Stimulated activated CD8-positive, alpha-beta memory T cell treated with anti-CD3 and anti-CD28 coated beads, Interleukin-7, amount 100 ng/mL, for 48 hours (primary cell): ENCODE measurements around the gene CFAP44.
"Not testable (repeated sequence)": the region's sequence is repeated elsewhere in the genome, so short reads cannot be mapped to it uniquely, and the experiment has no call there.

Experiments used
- DNase-seq, 2 donors: peaks; one replicate each; pipeline ENCODE4 v3.0.0-alpha.2; 2020; ENCODE audit warnings: low read depth in 1 of 2; ENCODE audit errors: extremely low read depth in 1 of 2

The CFAP44 gene, protein sequence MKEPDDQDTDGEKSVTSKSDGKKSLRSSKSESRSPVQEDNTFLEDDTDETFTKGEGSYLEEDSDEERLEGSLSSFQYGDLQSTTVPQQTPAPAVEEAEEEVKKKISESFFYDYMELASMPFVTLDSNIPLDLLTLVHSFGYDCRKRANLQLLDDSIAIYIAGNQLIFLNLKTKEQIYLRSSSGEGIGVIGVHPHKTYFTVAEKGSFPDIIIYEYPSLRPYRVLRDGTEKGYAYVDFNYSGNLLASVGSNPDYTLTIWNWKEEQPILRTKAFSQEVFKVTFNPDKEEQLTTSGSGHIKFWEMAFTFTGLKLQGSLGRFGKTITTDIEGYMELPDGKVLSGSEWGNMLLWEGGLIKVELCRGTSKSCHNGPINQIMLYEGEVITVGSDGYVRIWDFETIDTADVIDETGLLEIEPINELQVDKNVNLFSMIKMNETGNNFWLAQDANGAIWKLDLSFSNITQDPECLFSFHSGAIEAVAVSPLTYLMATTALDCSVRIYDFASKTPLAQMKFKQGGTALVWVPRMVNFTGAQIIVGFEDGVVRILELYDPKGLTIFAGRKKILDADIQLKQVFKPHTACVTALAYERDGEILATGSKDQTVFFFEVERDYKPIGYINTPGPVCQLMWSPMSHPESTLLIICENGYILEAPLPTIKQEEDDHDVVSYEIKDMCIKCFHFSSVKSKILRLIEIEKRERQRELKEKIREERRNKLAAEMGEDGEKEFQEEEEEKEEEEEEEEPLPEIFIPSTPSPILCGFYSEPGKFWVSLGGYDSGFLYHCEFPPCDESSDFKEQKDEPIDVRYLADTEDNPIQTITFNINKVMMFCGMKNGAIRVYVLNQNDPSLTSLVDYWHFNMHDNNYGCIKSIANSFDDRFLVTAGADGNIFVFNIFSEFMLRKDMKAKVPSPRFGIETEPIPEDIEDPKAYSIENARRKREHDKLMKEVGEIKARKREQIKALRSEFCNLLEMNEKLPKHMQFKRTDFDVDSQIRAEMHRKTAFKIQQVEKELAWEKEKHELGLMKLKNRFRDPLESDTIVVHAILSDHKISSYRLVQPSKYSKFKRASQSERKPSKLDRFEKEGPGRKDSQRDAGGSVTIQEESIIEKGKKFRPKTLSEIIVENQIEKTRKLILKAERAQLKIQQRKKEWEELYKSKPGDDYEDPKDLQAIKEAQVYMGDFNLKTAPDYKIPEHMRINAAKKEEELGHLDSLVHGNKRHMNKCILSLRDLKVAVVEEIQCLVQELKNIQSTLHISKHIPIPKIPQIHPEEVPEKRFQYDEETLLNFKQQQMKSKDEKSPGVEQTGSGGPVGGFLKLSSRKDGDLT (N-terminal part only)

DNA sequence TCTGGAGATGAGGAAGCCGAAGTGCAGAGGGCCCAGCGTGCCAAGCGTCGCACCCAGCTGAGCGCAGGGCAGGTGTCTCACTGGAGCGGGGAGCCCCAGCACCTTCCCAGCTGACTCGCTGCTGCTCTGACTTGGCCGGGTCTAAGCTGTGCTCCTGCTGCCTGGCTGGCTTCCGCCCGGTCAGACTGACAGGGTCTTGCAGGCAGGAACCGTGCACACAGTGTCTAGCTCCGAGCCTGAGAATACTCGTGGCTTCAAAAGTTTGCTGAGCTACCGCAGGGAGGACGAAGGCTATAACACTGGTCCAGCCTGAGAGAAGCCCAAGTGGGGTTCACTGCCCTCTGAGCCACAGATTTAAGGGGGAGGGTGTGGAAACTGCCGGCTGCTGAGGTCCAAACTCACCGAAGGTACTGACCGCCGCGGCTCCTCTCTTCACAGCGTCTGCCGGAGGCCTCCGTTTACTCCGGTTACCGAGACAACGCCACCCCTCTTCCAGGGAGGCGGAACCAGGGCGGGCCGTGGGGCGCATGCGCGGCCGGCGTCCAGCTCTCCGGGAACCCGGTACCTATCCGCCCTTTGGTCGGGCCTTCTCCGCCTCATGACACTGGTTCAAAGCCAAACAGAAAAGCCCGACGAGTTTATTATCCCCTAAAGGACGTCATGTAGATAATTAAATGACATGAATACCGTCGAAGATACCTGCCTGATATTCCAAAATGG lies at the start of gene CFAP44:
Gene CFAP44 (minus strand): TSS at position 443 of the 720 bp plus-strand sequence. CDS start 7,829 bp downstream, outside the sequence.
- peak; percentile 12 to 19 for DNase-seq

DNA sequence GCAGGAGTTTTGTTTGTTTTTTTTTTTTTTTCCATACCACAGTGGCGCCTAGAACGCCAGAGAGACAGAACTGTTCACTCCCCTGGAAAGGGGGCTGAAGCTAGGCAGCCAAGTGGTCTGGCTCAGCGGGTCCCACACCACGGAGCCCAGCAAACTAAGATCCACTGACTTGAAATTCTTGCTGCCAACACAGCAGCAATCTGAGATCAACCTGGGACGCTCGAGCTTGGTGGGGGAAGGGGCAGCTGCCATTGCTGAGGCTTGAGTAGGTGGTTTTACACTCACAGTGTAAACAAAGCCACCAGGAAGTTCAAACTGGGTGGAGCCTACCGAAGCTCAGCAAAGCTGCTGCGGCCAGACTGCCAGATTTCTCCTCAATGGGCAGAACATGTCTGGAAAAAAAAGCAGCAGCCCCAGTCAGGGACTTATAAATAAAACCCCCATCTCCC lies 43.9 kb upstream of the CFAP44 start:
- DNase-seq: no peak

DNA sequence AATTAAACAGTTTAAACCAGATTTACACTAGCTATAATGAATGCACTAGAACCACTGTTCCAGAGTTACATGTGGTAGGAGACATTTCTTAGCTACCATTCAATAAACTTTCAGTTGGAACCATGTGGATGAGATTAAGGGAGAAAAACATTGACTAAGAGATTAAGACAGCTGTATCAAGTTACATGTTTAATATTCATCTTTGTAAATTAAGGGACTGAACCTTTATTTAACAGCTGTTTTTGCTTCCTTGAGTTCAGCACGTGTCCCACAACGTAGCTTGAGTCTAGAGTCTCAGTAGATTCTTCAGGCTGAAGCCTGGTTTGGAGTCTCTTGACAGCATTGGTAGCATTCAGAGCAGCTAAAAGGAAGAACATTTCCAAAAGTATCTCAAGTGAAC lies 27.2 kb upstream of the CFAP44 start:
- no peak for DNase-seq

DNA sequence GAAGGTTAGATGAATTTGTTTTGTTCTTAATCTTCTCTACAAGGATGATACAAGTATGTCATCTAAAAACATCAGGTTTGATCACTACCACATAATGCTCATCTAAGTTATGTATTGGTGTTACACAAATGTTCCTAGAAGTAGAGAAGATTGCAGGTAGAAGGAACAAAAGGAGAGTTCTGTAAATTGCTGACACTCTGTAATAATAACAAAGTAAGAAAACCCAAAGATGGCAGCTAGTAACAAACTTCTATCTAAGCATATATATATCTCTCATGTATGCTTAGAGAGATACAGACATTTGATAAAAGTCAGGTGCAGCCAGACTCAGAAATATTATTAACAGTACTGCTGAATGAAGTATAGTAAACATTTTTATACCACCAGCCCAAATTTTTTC lies 20.2 kb upstream of the CFAP44 start:
- no peak for DNase-seq

DNA sequence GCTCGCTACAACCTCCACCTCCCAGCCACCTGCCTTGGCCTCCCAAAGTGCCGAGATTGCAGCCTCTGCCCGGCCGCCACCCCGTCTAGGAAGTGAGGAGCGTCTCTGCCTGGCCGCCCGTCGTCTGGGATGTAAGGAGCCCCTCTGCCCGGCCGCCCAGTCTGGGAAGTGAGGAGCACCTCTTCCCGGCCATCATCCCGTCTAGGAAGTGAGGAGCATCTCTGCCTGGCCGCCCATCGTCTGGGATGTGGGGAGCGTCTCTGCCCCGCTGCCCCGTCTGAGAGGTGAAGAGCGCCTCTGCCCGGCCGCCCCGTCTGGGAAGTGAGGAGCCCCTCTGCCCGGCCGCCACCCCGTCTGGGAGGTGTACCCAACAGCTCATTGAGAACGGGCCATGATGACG lies 17.3 kb upstream of the CFAP44 start:
- not testable (repeated sequence) for DNase-seq

DNA sequence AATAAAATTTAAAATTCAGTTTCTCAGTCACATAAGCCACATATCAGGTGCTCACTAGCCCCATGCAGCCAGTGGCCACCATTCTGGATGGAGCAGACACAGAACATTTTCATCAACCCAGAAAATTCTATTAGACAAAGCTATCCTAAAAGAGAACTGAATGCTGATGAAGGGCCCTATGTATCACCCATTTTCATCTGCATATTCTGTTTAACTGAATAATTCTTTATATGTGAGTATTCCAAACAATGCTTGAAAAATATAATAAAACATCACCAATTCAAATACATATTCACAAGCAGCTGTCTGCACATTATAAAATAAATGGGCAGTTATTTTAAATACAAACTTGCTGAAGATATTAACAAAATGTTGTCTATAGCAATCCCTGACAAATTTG lies 14.2 kb upstream of the CFAP44 start:
- DNase-seq: no peak

- no peak for DNase-seq
These were observed 13.3 kb upstream of the CFAP44 start for GRCh38 chr3:113454630-113455029.

DNA sequence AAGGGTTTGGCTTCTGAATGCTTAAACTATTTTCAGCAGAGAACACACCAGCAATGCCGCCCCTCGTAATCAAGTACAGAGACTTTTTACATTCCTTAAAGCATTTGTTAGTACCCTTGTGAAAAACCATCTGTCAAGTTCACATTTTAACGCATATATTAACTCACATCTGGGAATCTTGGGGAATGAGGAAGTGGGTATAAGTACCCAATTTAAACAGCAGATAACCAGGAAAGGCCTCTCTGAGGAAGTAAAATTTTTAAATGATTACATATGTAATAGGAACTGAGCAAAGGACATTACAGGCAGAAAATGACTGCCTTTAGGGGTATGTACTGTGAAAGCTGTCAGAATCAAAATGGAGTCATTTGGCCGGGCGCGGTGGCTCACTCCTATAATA lies 12.8 kb upstream of the CFAP44 start:
- no peak for DNase-seq

DNA sequence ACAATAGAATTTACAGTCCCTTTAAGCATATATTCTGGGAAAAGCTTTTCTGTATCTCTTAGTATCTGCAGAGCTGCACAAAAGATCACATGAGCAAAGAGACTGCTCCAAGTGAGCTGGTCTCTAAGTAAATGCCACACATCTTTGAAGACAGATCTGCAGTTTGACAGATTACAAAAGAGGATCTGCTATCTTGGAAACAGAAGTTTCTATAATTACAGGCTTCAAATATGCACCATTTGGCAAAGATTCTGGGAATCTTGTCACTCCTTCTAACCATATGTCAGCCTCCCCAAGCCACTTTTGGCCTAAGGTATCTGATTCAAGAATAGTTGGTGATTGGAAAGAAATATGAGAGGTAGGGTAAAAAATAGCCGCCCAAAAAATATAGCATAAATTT lies 9.6 kb upstream of the CFAP44 start:
- DNase-seq: no peak

DNA sequence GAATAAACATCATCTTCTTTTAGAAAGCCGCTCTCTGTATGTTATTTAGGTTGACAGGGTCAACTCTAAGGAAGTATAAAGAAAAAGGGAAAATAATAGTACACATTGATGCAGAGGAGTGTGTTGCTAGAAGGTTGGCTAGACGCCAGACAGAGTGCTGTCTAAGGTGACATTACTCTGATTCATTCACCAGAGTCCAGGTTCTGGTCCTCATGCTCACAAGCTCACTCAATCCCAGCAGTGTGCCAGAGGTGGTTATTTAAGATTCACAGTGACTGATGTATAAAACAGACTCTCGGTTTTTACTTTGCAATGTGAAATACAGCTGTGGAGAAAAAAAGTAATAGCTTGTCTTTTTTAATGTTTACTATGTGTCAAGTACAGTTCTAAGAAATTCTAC lies 1.7 kb downstream of the CFAP44 start:
- no peak for DNase-seq

GRCh38 chr3:113438224-113438623 lies 3.1 kb downstream of the CFAP44 start:
- DNase-seq: no peak

DNA sequence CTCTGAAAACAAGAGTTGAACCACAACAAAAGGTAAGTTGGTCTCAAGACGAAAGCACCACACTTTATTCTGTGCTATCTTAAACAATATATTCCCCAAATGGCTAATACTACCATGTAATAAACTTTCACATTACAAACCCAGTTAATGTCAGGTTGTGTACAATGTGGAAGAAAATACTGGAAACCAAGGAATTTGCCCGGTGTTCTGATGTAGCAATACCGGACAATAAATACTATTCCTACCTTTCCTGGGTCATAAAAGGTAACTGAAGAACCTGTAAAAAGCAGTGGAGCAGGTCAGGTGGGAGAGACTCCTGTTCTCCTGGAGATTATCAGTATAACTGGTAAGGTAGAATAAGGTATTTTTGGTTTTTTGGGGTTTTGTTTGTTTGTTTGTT lies 3.9 kb downstream of the CFAP44 start:
- no peak for DNase-seq

GRCh38 chr3:113436809-113437208 lies 4.5 kb downstream of the CFAP44 start:
- DNase-seq: no peak

DNA sequence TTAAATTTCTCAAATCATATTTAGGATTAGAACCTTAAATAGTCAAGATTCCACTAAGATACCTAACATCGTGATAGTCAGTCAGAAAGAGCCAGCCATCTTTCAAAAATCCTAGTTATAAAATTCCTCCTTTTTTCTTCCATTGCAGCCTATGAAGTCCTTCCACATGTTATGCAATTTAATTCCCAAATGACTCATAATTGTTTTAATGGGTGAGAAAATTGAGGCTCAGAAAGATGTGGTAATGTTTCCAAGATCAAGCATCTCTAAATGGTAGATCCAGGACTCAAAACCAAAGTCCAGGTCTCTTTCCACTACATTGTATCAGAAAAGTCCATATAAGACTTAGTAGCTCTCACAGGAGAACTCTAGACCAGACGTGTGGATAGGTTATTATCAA lies 9.5 kb downstream of the CFAP44 start:
- DNase-seq: no peak

DNA sequence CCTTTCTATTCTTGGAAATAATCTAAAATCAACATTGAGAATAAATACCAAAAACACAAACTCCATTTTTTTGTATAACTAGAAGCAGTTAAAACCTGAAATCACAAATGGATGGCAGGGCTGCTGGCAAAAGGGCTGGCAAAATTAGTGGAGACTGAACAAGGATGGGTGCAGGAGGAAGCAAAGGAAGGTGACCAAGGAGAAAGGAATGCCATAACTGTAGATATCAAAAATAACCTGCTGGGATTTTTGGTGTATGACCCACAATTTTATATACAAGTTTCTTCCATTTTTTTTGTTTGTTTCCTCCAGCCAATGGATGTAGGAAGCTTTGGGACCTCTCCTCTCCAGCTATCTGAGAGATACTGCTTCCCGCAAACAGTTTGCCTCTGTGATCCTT lies 12.7 kb downstream of the CFAP44 start:
- DNase-seq: no peak

GRCh38 chr3:113423699-113424098 lies 17.6 kb downstream of the CFAP44 start:
- no peak for DNase-seq

DNA sequence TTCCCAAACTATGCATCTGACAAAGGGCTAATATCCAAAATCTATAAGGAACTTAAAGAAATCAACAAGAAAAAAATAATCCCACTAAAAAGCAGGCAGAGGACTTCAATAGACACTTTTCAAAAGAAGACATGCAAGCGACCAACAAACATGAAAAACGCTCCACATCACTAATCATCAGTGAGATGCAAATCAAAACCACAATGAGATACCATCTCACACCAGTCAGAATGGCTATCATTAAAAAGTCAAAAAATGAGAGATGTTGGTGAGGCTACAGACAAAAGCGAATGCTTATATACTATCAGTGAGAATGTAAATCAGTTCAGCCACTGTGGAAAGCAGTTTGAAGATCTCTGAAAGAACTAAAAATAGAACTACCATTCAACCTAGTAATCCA lies 20.2 kb downstream of the CFAP44 start:
- DNase-seq: no peak

DNA sequence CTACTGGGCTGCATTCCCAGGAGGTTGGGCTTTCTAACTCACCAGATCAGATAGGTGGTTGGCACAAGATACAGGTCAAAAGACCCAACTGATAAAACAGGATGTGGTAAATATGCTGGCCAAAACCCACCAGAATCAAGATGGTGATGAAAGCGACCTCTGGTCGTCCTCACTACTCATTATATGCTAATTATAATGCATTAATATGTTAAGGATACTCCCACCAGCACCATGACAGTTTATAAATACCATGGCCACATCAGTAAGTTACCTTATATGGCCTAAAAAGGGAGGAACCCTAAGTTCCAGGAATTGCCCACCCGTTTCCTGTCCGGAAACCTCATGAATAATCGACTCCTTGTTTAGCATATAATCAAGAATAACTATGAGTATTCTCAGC lies 31.6 kb downstream of the CFAP44 start:
- DNase-seq: no peak

- DNase-seq: no peak
These were observed 36.1 kb downstream of the CFAP44 start for GRCh38 chr3:113405180-113405579.

DNA sequence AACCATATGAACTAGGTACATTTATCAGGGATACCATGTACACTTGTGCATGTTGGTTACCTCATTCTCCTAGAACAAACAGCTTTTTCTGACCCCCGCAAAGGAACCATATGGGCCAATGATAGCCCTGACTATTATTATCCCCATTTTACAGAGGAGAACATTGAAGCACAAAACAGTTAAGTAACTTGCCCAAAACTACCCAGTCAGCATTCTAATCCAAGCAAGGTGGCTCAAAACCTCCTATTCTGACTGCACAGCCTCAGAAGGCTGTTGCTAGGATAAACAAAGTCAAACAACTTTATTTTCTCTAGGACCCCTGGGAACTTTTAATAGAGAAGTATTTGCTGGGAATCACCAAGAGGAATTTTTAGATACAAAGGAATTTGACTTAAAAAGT lies 36.7 kb downstream of the CFAP44 start:
- DNase-seq: no peak
